HEK293 (cell line): ENCODE results near the gene CREBRF.
A peak's percentile ranks its signal among the peaks of the same experiment; 100 is the strongest.

Source experiments
- CTCF ChIA-PET: fragments of 350-600 bp; formaldehyde crosslinking; extraction: SDS; loops from one replicate; lab custom pipeline; 2021; ENCODE audit warnings: antibody characterized with exemption; lab: Yijun Ruan, JAX
- POLR2A ChIA-PET: fragments of 300-600 bp; formaldehyde crosslinking; extraction: SDS; loops from one replicate; lab custom pipeline; 2020; ENCODE audit warnings: antibody characterized with exemption, inconsistent platforms; lab: Yijun Ruan, JAX
- H3K27ac ChIP-seq: fragments of 200-500 bp; sonication (Bioruptor generic); 2 replicates; pipeline ENCODE4 v1.5.1; 2014; ENCODE audit warnings: low read depth, low read length, control low read depth, inconsistent platforms; ENCODE audit errors: extremely low read depth
- H3K36me3 ChIP-seq, 2 experiments: fragments of 200-500 bp in 1 of 2; sonication (Bioruptor generic) in 1 of 2; 1 replicate in 1 of 2; 2 replicates in 1 of 2; pipeline ENCODE4 v1.5.1; 2014 to 2017; ENCODE audit warnings: inconsistent platforms in 2 of 2, low read length in 2 of 2; ENCODE audit not compliant: control insufficient read depth in 2 of 2, insufficient read depth in 1 of 2
- H3K4me1 ChIP-seq: fragments of 200-500 bp; sonication (Bioruptor generic); 2 replicates; pipeline ENCODE4 v1.5.1; 2014; ENCODE audit warnings: mild to moderate bottlenecking, low read length, inconsistent platforms; ENCODE audit not compliant: control insufficient read depth, insufficient read depth
- H3K4me3 ChIP-seq: 2 replicates; pipeline ENCODE4 v1.5.1; 2011; ENCODE audit warnings: low read depth, mild to moderate bottlenecking, control low read depth, low read length, moderate library complexity
- H3K9me3 ChIP-seq: fragments of 200-500 bp; sonication (Bioruptor generic); 2 replicates; pipeline ENCODE4 v1.5.1; 2014; ENCODE audit warnings: low read depth, low read length, inconsistent platforms; ENCODE audit not compliant: control insufficient read depth, insufficient read depth
- BCL6B ChIP-seq: fragments of 450-650 bp; formaldehyde crosslinking; IDR thresholded peaks from 2 replicates; pipeline ENCODE4 v1.5.1; 2017; ENCODE audit warnings: missing biosample characterization, missing genetic modification characterization
- REST ChIP-seq: fragments of 450-650 bp; formaldehyde crosslinking; IDR thresholded peaks from 2 replicates; pipeline ENCODE4 v1.5.1; 2016; ENCODE audit warnings: missing biosample characterization, missing genetic modification characterization
- ZIC2 ChIP-seq: fragments of 450-650 bp; formaldehyde crosslinking; IDR thresholded peaks from 2 replicates; pipeline ENCODE4 v1.5.1; 2016; ENCODE audit warnings: missing biosample characterization, missing genetic modification characterization
- ZNF23 ChIP-seq: fragments of 450-650 bp; formaldehyde crosslinking; IDR thresholded peaks from 2 replicates; pipeline ENCODE4 v1.5.1; 2016; ENCODE audit warnings: missing biosample characterization, missing genetic modification characterization, borderline replicate concordance
- ZNF394 ChIP-seq: fragments of 450-650 bp; formaldehyde crosslinking; IDR thresholded peaks from 2 replicates; pipeline ENCODE4 v1.5.1; 2016; ENCODE audit warnings: missing biosample characterization, missing genetic modification characterization, mild to moderate bottlenecking, moderate library complexity, borderline replicate concordance
- ZNF398 ChIP-seq: fragments of 450-650 bp; formaldehyde crosslinking; IDR thresholded peaks from 2 replicates; pipeline ENCODE4 v1.5.1; 2017; ENCODE audit warnings: missing biosample characterization, missing genetic modification characterization

CREBRF gene

GRCh38 chr5:173180331-173180730 is 124.2 kb downstream of the CREBRF start:
- Histone ChIP-seq H3K4me3 (no peak overlapping the region), H3K36me3 (no peaks in the 10 kb centered on the region), H3K9me3 (no peaks in the 10 kb centered on the region)
- CTCF ChIA-PET: interaction anchor here (0.7 to 0.9 kb wide), 3 partner anchors 14 to 1819 kb away, joined by 4 to 5 read pairs (median 4); no protein-coding TSS in a partner anchor
- POLR2A ChIA-PET: no interaction called here
- TF ChIP-seq BCL6B (tag by site-specific recombination) (no peak), ZIC2 (tag by site-specific recombination) (peak; percentile 53; the same call in 1 of the 2 replicates)
- TF ChIP-seq, all 188 proteins: peak for 1
- Histone ChIP-seq H3K27ac (no peak overlapping the region), H3K4me1 (no peaks in the 10 kb centered on the region)

DNA sequence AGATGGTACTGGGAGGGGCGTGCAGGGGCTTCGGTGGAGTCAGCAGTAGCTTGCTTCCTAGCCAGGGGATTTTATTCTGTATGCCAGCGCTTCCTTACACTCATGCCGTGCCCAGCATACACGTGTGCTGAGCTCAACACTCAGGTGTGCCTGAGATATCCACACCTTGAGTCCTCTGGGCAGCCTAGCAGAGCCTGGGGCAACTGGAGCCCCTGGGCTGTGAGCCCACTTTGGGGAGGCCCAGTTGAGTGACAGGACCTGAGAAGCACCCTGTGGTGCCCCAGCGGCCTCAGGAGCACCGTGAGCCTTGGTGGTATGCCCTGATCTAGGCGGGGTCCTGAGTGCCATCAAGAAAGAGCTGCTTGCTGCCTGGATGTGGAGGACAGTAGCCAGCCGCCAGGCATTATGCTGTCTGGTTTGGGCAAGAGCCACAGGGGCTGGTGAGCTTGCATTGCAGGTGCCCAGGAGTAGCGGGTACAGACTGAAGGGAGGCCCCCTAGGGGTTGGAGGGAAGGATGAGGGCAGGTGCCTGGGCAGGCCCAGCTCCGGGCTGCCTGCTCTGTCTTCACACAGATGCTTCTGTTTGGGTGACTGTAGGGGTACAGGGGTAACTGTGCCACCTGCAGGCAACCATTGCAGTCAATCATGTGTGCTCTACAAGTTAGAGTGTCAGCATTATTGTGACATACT is 131.0 kb downstream of the CREBRF start:
- ChIA-PET CTCF (interaction anchor here (0.6 to 1.2 kb wide), 8 partner anchors 14 to 387 kb away, joined by 3 to 5 read pairs (median 3); no protein-coding TSS in a partner anchor), POLR2A (no interaction called here)

GRCh38 chr5:173188280-173188679 is 132.1 kb downstream of the CREBRF start:
- POLR2A ChIA-PET: no interaction called here
- CTCF ChIA-PET: no interaction called here

More for the DNA sequence above, 131.0 kb downstream of the CREBRF start:
- TF ChIP-seq ZNF23 (tag by site-specific recombination): no peak
- peak; percentile 50; the same call in 1 of the 2 replicates for TF ChIP-seq ZNF394 (tag by site-specific recombination)
- TF ChIP-seq, all 188 proteins: peak for 1
- no peaks in the 10 kb centered on the region for H3K9me3 ChIP-seq
- H3K4me3 ChIP-seq: no peak overlapping the region
- H3K36me3 ChIP-seq: no peaks in the 10 kb centered on the region
- no peaks in the 10 kb centered on the region for H3K4me1 ChIP-seq
- H3K27ac ChIP-seq: no peak overlapping the region

More at GRCh38 chr5:173188280-173188679, 132.1 kb downstream of the CREBRF start:
- Histone ChIP-seq H3K9me3 (no peaks in the 10 kb centered on the region), H3K4me1 (no peaks in the 10 kb centered on the region), H3K27ac (no peak overlapping the region), H3K36me3 (no peaks in the 10 kb centered on the region), H3K4me3 (no peak overlapping the region)
- no peak for TF ChIP-seq REST (tag by site-specific recombination)
- TF ChIP-seq ZNF398 (tag by site-specific recombination): no peak
